ENCODE measurements around the gene ANXA11.

Gene ANXA11

DNA sequence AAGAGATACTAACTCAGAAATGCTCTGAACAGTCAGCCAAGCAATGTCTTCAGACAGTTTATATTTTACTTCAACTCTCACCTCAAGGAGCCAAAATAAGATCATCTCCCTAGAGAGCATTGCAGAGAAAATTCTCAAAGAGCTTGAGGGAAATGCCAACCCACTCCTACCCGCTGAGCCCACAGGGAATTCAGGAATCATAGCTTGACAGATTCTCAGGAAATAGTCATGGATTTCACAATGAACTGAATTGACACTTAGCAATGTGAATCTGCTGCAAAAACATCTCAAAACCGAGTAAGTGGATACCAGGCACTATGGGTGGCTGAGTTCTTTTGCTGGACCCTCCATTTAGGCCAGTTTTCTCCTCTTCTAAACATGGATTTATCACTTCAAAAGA is 82.6 kb downstream of the ANXA11 start:
- Mint-ChIP-seq H3K4me3 (no peak overlapping the region), H3K27me3 (ENCODE audit: low read depth) (peaks cover 26% of the 10 kb centered on the region), H3K9me3 (no peaks in the 10 kb centered on the region), H3K27ac (no peak overlapping the region), H3K36me3 (ENCODE audit: low read depth) (no peaks in the 10 kb centered on the region), H3K4me1 (no peaks in the 10 kb centered on the region)
- TF ChIP-seq, protein P1, sequence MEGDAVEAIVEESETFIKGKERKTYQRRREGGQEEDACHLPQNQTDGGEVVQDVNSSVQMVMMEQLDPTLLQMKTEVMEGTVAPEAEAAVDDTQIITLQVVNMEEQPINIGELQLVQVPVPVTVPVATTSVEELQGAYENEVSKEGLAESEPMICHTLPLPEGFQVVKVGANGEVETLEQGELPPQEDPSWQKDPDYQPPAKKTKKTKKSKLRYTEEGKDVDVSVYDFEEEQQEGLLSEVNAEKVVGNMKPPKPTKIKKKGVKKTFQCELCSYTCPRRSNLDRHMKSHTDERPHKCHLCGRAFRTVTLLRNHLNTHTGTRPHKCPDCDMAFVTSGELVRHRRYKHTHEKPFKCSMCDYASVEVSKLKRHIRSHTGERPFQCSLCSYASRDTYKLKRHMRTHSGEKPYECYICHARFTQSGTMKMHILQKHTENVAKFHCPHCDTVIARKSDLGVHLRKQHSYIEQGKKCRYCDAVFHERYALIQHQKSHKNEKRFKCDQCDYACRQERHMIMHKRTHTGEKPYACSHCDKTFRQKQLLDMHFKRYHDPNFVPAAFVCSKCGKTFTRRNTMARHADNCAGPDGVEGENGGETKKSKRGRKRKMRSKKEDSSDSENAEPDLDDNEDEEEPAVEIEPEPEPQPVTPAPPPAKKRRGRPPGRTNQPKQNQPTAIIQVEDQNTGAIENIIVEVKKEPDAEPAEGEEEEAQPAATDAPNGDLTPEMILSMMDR (IDR thresholded peaks at IDR 0.05; ENCODE audit: unreplicated experiment in 3 of 3): no peak

DNA sequence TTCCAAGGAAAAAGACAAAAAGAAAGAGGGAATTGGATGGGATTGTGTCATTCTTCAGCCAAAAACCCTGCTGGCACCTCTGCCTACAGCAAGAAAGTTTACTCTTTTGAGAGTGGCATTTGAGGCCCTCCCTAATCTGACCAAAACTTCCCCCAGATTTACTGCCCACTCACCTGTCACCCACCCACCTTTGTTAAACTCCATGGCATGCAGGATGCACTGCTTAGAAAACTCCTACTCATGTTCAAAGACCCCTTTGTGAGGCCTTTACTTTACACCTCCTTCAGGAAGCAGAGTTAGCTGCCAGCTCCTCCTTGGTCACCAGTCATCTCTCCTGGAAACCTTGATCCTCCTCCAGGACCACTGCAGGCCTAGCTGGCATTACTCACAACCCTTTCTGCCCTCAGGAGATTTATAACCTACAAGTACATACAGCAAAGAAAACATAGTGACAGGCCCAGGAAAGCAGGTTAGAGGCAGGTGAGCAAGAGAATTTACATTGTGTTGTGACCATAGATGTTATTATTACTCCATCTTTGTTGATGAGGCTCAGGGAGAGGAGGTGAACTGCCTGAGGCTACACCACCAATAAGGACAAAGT is 83.1 kb downstream of the ANXA11 start:
- no peak overlapping the region for H3K4me3 Mint-ChIP-seq
- no peaks in the 10 kb centered on the region for H3K36me3 Mint-ChIP-seq (ENCODE audit: low read depth)
- TF ChIP-seq, protein P1 (IDR thresholded peaks at IDR 0.05; ENCODE audit: unreplicated experiment in 3 of 3): no peak
- no peak overlapping the region for H3K27ac Mint-ChIP-seq
- peaks cover 26% of the 10 kb centered on the region for H3K27me3 Mint-ChIP-seq (ENCODE audit: low read depth)
- H3K9me3 Mint-ChIP-seq: no peaks in the 10 kb centered on the region
- H3K4me1 Mint-ChIP-seq: no peaks in the 10 kb centered on the region

DNA sequence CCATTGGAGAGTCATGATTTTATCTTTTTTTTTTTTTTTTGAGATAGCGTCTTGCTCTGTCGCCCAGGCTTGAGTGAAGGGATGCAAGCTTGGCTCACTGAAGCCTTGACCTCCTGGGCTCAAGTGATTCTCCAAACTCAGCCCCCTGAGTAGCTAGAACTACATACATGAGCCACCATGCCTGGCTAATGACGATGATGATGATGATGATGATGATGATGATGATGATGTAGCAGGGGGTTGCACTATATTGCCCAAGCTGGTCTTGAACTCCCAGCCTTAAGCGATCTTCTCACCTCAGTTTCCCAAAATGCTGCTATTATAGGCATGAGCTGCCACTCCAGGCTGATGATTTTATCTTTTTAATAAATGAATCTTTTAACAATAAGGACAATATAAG is 86.7 kb downstream of the ANXA11 start:
- no peaks in the 10 kb centered on the region for H3K9me3 Mint-ChIP-seq
- H3K27me3 Mint-ChIP-seq (ENCODE audit: low read depth): peaks cover 22% of the 10 kb centered on the region
- TF ChIP-seq, protein P1 (IDR thresholded peaks at IDR 0.05; ENCODE audit: unreplicated experiment in 3 of 3): no peak
- no peaks in the 10 kb centered on the region for H3K4me1 Mint-ChIP-seq
- no peak overlapping the region for H3K4me3 Mint-ChIP-seq
- H3K36me3 Mint-ChIP-seq (ENCODE audit: low read depth): no peaks in the 10 kb centered on the region
- no peak overlapping the region for H3K27ac Mint-ChIP-seq

DNA sequence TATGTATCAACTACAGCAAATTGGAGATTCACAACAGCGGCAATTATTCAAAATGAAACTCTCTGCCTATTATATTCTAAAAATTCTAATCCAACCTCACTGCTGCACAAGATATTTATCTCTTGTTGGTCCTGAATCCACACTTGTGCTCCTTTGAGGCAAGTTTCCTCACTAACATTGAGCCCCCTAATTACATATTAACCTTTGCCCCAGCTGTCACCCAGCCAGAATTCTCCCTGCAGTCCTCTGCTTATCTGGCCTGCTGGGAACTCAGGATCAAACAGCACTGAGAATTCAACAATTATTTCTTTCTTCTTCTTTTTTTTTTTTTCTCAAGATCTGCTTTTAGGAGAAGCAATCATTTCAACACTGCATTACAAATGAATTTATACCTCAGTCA is 94.4 kb downstream of the ANXA11 start:
- Mint-ChIP-seq H3K27ac (peak overlapping the region in 1 of 3 experiments; percentile 84), H3K4me1 (peaks cover 10% of the 10 kb centered on the region), H3K9me3 (peaks cover 36% of the 10 kb centered on the region), H3K36me3 (ENCODE audit: low read depth) (peaks cover 9% of the 10 kb centered on the region), H3K27me3 (ENCODE audit: low read depth) (peaks cover 3% of the 10 kb centered on the region), H3K4me3 (no peak overlapping the region)
- TF ChIP-seq, protein P1 (IDR thresholded peaks at IDR 0.05; ENCODE audit: unreplicated experiment in 3 of 3): no peak

DNA sequence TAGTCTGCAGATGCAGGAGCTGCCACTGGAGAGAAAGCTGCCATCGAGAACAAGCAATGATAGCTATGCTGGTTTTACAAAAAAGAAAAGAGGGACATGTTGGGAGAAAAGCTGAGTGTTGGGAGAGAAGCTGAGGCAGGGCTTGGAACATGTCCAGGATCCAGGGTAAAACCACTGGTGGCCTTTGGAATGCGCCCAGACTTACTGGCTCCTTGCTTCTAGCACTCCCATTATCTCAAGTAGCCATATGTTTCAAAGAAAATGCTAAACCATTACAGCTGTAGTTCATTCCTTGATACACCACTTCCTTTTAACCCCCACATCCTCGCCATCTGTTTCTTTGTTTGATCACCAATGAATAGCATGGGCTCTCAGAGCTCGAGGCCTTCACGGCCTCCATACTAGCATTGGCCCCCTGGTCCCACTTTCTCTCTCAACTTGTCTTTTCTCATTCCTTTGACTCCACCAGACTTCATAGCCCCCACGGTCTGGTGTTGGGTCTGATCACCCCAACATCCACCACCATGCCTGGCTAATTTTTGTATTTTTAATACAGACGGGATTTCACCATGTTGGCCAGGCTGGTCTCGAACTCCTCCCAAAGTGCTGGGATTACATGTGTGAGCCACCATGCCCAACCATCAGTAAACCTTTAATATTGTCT is 96.6 kb downstream of the ANXA11 start:
- TF ChIP-seq, protein P1 (IDR thresholded peaks at IDR 0.05; ENCODE audit: unreplicated experiment in 3 of 3): no peak
- Mint-ChIP-seq H3K27me3 (ENCODE audit: low read depth) (peaks cover 3% of the 10 kb centered on the region), H3K4me3 (no peak overlapping the region), H3K27ac (no peak overlapping the region), H3K4me1 (peaks cover 30% of the 10 kb centered on the region), H3K36me3 (ENCODE audit: low read depth) (peaks cover 9% of the 10 kb centered on the region), H3K9me3 (peaks cover 39% of the 10 kb centered on the region)
